ENCODE data around the gene MAMSTR. TPM values are rescaled to one million over a fixed set of nuclear protein-coding genes. Genes with fewer than 3 reads are reported as not detected.

MAMSTR gene
- total RNA-seq, 4 donors from 2014 or later = 0.57 to 1.6 (median 1.5) TPM

- DNase-seq (ENCODE audit: low spot score in 2 of 2) = peak in 1 of 2 donors; percentile 76
- 41% methylated on average over 26 of the region's 26 CpGs for WGBS
- Histone ChIP-seq H3K27me3 (no peaks in the 10 kb centered on the region), H3K4me1 (peaks cover 46% of the 10 kb centered on the region), H3K9me3 (no peaks in the 10 kb centered on the region), H3K27ac (peak overlapping the region; percentile 66), H3K36me3 (no peaks in the 10 kb centered on the region), H3K4me3 (peak overlapping the region; percentile 56)
- TF ChIP-seq EP300 (IDR thresholded peaks at IDR 0.05) (no peak), POLR2A (IDR thresholded peaks at IDR 0.05) (no peak), POLR2AphosphoS5 (IDR thresholded peaks at IDR 0.05) (no peak), CTCF (IDR thresholded peaks at IDR 0.05) (no peak)
Observed at GRCh38 chr19:48714759-48715675, 4.5 kb downstream of the MAMSTR start.

- WGBS = under 1% methylated on average over 37 of the region's 67 CpGs
- peaks cover 40% of the 10 kb centered on the region for H3K4me1 ChIP-seq
- no peaks in the 10 kb centered on the region for H3K36me3 ChIP-seq
- no peak for TF ChIP-seq POLR2A (IDR thresholded peaks at IDR 0.05)
- no peak for TF ChIP-seq CTCF (IDR thresholded peaks at IDR 0.05)
- no peak for TF ChIP-seq EP300 (IDR thresholded peaks at IDR 0.05)
- TF ChIP-seq POLR2AphosphoS5 (IDR thresholded peaks at IDR 0.05) = no peak
- peak; percentile 99 to 100 for DNase-seq (ENCODE audit: low spot score in 2 of 2)
- H3K27me3 ChIP-seq = no peaks in the 10 kb centered on the region
- peak overlapping the region; percentile 66 for H3K27ac ChIP-seq
- no peaks in the 10 kb centered on the region for H3K9me3 ChIP-seq
- peak overlapping the region; percentile 56 for H3K4me3 ChIP-seq
Observed at GRCh38 chr19:48713864-48714755, 5.4 kb downstream of the MAMSTR start.

GRCh38 chr19:48713041-48713863, 6.3 kb downstream of the MAMSTR start:
- peak overlapping the region; percentile 56 for H3K4me3 ChIP-seq
- DNase-seq (ENCODE audit: low spot score in 2 of 2) = no peak
- TF ChIP-seq CTCF (IDR thresholded peaks at IDR 0.05) (no peak), POLR2A (IDR thresholded peaks at IDR 0.05) (no peak), POLR2AphosphoS5 (IDR thresholded peaks at IDR 0.05) (no peak), EP300 (IDR thresholded peaks at IDR 0.05) (no peak)
- 33% methylated on average over 16 of the region's 25 CpGs for WGBS
- no peaks in the 10 kb centered on the region for H3K36me3 ChIP-seq
- peaks cover 40% of the 10 kb centered on the region for H3K4me1 ChIP-seq
- no peaks in the 10 kb centered on the region for H3K27me3 ChIP-seq
- H3K27ac ChIP-seq = no peak overlapping the region
- H3K9me3 ChIP-seq = no peaks in the 10 kb centered on the region

GRCh38 chr19:48711106-48711662, 8.3 kb downstream of the MAMSTR start:
- no peaks in the 10 kb centered on the region for H3K9me3 ChIP-seq
- no peak for TF ChIP-seq POLR2AphosphoS5 (IDR thresholded peaks at IDR 0.05)
- TF ChIP-seq EP300 (IDR thresholded peaks at IDR 0.05) = no peak
- H3K4me3 ChIP-seq = no peak overlapping the region

GRCh38 chr19:48708471-48708870, 11.1 kb downstream of the MAMSTR start:
- Histone ChIP-seq H3K4me3 (no peak overlapping the region), H3K36me3 (peaks cover 5% of the 10 kb centered on the region), H3K4me1 (peaks cover 7% of the 10 kb centered on the region), H3K9me3 (no peaks in the 10 kb centered on the region), H3K27ac (no peak overlapping the region), H3K27me3 (no peaks in the 10 kb centered on the region)
- TF ChIP-seq EP300 (IDR thresholded peaks at IDR 0.05) (no peak), POLR2AphosphoS5 (IDR thresholded peaks at IDR 0.05) (no peak), CTCF (IDR thresholded peaks at IDR 0.05) (no peak), POLR2A (IDR thresholded peaks at IDR 0.05) (no peak)
- DNase-seq (ENCODE audit: low spot score in 2 of 2) = no peak
- WGBS = 71% methylated on average over 10 of the region's 11 CpGs

More at GRCh38 chr19:48711106-48711662, 8.3 kb downstream of the MAMSTR start:
- DNase-seq (ENCODE audit: low spot score in 2 of 2) = no peak
- peaks cover 30% of the 10 kb centered on the region for H3K4me1 ChIP-seq
- no peaks in the 10 kb centered on the region for H3K36me3 ChIP-seq
- WGBS = 89% methylated on average over 3 of the region's 4 CpGs
- H3K27ac ChIP-seq = no peak overlapping the region
- no peaks in the 10 kb centered on the region for H3K27me3 ChIP-seq
